ENCODE measurements around the gene COMMD7.
A peak's percentile ranks its signal among the peaks of the same experiment; 100 is the strongest.

COMMD7 gene

GRCh38 chr20:32743237-32744112, at the start of gene COMMD7:
Gene COMMD7, minus strand, starts transcription at chr20:32743467. Its CDS starts 76 bp downstream, at chr20:32743391.
- DNase-seq: no peak

GRCh38 chr20:32792731-32793458, 49.6 kb upstream of the COMMD7 start:
- DNase-seq: no peak

- no peak for DNase-seq
These were observed 49.0 kb upstream of the COMMD7 start for GRCh38 chr20:32792316-32792715.

- DNase-seq: no peak
These were observed 47.4 kb upstream of the COMMD7 start for GRCh38 chr20:32790751-32791057.

GRCh38 chr20:32789896-32790750, 46.9 kb upstream of the COMMD7 start:
- DNase-seq: peak; percentile 17

- DNase-seq: no peak
These were observed 43.9 kb upstream of the COMMD7 start for GRCh38 chr20:32787168-32787567.

GRCh38 chr20:32786059-32786760, 42.9 kb upstream of the COMMD7 start:
- DNase-seq: no peak

- DNase-seq: no peak
These were observed 41.3 kb upstream of the COMMD7 start for GRCh38 chr20:32784369-32785080.

GRCh38 chr20:32780749-32781655, 37.7 kb upstream of the COMMD7 start:
- no peak for DNase-seq

GRCh38 chr20:32780278-32780677, 37.0 kb upstream of the COMMD7 start:
- DNase-seq: no peak

GRCh38 chr20:32779500-32780211, 36.4 kb upstream of the COMMD7 start:
- DNase-seq: no peak

- no peak for DNase-seq
These were observed 34.1 kb upstream of the COMMD7 start for GRCh38 chr20:32777177-32777956.

GRCh38 chr20:32775336-32775991, 32.2 kb upstream of the COMMD7 start:
- no peak for DNase-seq

- no peak for DNase-seq
These were observed 30.6 kb upstream of the COMMD7 start for GRCh38 chr20:32773855-32774254.

GRCh38 chr20:32773223-32773622, 30.0 kb upstream of the COMMD7 start:
- DNase-seq: no peak

GRCh38 chr20:32772046-32772445, 28.8 kb upstream of the COMMD7 start:
- DNase-seq: no peak

- DNase-seq: no peak
These were observed 24.3 kb upstream of the COMMD7 start for GRCh38 chr20:32767418-32768198.
